Measurements from ENCODE around the gene NUDT4B.
"Not testable (repeated sequence)": the region's sequence is repeated elsewhere in the genome, so short reads cannot be mapped to it uniquely, and the experiment has no call there.

DNA sequence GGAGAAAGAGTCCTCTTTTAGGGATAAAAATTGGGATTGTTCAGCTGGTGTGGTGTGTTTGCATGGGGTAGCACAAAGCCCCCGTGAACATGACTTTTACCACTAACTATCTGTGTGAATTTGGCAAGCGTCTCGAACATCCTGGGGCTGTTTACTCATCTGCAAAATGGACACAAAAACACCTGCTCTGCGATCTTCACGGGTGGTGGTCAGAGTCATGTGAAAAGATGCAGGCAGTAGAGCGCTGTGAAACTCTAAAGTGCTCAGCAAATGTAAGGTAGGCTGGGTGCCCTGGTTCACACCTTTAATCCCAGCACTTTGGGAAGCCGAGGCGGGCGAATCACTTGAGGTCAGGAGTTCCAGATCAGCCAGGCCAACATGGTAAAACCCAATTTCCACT, 27.7 kb upstream of the NUDT4B start:
- TF ChIP-seq, protein P1, sequence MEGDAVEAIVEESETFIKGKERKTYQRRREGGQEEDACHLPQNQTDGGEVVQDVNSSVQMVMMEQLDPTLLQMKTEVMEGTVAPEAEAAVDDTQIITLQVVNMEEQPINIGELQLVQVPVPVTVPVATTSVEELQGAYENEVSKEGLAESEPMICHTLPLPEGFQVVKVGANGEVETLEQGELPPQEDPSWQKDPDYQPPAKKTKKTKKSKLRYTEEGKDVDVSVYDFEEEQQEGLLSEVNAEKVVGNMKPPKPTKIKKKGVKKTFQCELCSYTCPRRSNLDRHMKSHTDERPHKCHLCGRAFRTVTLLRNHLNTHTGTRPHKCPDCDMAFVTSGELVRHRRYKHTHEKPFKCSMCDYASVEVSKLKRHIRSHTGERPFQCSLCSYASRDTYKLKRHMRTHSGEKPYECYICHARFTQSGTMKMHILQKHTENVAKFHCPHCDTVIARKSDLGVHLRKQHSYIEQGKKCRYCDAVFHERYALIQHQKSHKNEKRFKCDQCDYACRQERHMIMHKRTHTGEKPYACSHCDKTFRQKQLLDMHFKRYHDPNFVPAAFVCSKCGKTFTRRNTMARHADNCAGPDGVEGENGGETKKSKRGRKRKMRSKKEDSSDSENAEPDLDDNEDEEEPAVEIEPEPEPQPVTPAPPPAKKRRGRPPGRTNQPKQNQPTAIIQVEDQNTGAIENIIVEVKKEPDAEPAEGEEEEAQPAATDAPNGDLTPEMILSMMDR (IDR thresholded peaks at IDR 0.05 in 2 of 3, conservative IDR thresholded peaks at IDR 0.05 in 1 of 3; ENCODE audit: control insufficient read depth in 2 of 3, extremely low read depth in 1 of 3, insufficient read depth in 1 of 3, low read depth in 3 of 3, low read length in 3 of 3), result not testable (repeated sequence)
- not testable (repeated sequence) for TF ChIP-seq RCOR1 (conservative IDR thresholded peaks at IDR 0.05; ENCODE audit: low read depth, low read length); POLR2A (IDR thresholded peaks at IDR 0.05; ENCODE audit: low read depth, low read length); ETV6 (conservative IDR thresholded peaks at IDR 0.05 in 1 of 2, IDR thresholded peaks at IDR 0.05 in 1 of 2; ENCODE audit: borderline replicate concordance in 1 of 2, low read depth in 1 of 2); EGR1 (IDR thresholded peaks at IDR 0.05; ENCODE audit: borderline replicate concordance in 1 of 2, low read depth in 2 of 2, low read length in 2 of 2); EZH2 (IDR thresholded peaks at IDR 0.05; ENCODE audit: borderline replicate concordance, control insufficient read depth, low read depth, low read length); MXI1 (IDR thresholded peaks at IDR 0.05; ENCODE audit: low read depth, low read length); TAF1 (IDR thresholded peaks at IDR 0.05; ENCODE audit: borderline replicate concordance, low read depth, low read length)
- TF ChIP-seq, protein P2, sequence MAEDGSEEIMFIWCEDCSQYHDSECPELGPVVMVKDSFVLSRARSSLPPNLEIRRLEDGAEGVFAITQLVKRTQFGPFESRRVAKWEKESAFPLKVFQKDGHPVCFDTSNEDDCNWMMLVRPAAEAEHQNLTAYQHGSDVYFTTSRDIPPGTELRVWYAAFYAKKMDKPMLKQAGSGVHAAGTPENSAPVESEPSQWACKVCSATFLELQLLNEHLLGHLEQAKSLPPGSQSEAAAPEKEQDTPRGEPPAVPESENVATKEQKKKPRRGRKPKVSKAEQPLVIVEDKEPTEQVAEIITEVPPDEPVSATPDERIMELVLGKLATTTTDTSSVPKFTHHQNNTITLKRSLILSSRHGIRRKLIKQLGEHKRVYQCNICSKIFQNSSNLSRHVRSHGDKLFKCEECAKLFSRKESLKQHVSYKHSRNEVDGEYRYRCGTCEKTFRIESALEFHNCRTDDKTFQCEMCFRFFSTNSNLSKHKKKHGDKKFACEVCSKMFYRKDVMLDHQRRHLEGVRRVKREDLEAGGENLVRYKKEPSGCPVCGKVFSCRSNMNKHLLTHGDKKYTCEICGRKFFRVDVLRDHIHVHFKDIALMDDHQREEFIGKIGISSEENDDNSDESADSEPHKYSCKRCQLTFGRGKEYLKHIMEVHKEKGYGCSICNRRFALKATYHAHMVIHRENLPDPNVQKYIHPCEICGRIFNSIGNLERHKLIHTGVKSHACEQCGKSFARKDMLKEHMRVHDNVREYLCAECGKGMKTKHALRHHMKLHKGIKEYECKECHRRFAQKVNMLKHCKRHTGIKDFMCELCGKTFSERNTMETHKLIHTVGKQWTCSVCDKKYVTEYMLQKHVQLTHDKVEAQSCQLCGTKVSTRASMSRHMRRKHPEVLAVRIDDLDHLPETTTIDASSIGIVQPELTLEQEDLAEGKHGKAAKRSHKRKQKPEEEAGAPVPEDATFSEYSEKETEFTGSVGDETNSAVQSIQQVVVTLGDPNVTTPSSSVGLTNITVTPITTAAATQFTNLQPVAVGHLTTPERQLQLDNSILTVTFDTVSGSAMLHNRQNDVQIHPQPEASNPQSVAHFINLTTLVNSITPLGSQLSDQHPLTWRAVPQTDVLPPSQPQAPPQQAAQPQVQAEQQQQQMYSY (CRISPR knock-in tag; IDR thresholded peaks at IDR 0.05), result not testable (repeated sequence)
- TF ChIP-seq, protein P3, sequence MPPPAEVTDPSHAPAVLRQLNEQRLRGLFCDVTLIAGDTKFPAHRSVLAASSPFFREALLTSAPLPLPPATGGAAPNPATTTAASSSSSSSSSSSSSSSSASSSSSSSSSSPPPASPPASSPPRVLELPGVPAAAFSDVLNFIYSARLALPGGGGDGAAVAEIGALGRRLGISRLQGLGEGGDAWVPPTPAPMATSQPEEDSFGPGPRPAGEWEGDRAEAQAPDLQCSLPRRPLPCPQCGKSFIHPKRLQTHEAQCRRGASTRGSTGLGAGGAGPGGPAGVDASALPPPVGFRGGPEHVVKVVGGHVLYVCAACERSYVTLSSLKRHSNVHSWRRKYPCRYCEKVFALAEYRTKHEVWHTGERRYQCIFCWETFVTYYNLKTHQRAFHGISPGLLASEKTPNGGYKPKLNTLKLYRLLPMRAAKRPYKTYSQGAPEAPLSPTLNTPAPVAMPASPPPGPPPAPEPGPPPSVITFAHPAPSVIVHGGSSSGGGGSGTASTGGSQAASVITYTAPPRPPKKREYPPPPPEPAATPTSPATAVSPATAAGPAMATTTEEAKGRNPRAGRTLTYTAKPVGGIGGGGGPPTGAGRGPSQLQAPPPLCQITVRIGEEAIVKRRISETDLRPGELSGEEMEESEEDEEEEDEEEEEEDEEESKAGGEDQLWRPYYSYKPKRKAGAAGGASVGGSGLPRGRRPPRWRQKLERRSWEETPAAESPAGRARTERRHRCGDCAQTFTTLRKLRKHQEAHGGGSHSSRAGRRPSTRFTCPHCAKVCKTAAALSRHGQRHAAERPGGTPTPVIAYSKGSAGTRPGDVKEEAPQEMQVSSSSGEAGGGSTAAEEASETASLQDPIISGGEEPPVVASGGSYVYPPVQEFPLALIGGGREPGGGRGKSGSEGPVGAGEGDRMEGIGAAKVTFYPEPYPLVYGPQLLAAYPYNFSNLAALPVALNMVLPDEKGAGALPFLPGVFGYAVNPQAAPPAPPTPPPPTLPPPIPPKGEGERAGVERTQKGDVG (CRISPR knock-in tag; IDR thresholded peaks at IDR 0.05), result not testable (repeated sequence)
